ENCODE data around the gene LUC7L3. TPM values are rescaled to one million over a fixed set of nuclear protein-coding genes. Genes with fewer than 3 reads are reported as not detected.

LUC7L3 gene
- total and polyA plus RNA-seq, 2 donors (not counting 3 experiments of a cell fraction or from before 2014, with no cell fraction given), result 70.9 to 113 TPM

DNA sequence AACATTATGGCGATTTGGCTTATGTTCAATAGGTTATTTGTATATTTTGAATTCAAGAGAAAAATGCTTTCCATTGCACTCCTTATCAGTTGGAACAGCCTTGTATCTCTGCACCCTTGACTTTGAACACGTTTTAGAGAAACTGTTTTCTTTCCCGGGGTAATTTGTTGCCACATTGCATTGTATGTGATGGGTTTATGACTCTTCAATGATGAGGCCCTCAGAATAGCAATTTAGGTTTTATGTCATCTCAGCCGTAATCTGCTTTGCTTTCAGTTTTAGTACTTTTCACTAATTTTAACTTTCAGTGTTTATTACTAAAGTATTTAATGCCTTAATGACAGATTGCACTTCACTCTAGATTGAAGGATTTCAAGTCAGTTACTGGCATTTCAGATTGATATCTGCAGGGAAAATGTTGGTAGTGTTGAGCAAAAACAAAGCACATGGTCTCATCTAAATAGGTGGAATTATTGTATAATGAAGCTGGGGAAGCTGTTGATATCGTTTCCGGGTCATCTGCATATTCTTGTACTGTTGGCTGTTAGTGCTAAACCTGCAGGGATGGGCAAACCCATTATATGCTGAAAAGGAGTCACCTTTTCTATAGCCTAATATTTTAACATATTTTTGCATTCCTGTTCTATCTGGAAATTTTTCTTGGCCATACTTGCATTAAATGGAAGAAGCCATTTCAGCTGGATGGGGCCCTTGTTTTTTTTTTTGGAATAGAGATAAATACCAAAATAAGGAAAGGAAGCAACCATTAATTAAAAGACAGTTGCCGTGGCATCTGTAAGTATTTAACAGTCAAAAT lies 2.0 kb downstream of the LUC7L3 start:
- TF ChIP-seq, protein P1, sequence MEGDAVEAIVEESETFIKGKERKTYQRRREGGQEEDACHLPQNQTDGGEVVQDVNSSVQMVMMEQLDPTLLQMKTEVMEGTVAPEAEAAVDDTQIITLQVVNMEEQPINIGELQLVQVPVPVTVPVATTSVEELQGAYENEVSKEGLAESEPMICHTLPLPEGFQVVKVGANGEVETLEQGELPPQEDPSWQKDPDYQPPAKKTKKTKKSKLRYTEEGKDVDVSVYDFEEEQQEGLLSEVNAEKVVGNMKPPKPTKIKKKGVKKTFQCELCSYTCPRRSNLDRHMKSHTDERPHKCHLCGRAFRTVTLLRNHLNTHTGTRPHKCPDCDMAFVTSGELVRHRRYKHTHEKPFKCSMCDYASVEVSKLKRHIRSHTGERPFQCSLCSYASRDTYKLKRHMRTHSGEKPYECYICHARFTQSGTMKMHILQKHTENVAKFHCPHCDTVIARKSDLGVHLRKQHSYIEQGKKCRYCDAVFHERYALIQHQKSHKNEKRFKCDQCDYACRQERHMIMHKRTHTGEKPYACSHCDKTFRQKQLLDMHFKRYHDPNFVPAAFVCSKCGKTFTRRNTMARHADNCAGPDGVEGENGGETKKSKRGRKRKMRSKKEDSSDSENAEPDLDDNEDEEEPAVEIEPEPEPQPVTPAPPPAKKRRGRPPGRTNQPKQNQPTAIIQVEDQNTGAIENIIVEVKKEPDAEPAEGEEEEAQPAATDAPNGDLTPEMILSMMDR (IDR thresholded peaks at IDR 0.05; ENCODE audit: extremely low read depth in 1 of 2, insufficient read depth in 1 of 2, low read depth in 1 of 2, low read length in 2 of 2), result no peak
- TF ChIP-seq GATA2 (IDR thresholded peaks at IDR 0.05; ENCODE audit: insufficient read depth, insufficient read length, low read depth, low read length), result no peak
- peak; percentile 31 for DNase-seq (ENCODE audit: low read depth, low spot score)
- Histone ChIP-seq H3K27ac (ENCODE audit: insufficient read depth, low read depth, low read length) (no peak overlapping the region), H3K4me3 (replicated peaks in 1 of 3; ENCODE audit: insufficient read depth in 1 of 3, low read depth in 1 of 3, low read length in 3 of 3) (peak overlapping the region; percentile 70 to 98 (median 90)), H3K27me3 (ENCODE audit: control insufficient read depth in 2 of 2, insufficient read depth in 2 of 2, low read length in 2 of 2) (no peaks in the 10 kb centered on the region), H2AFZ (ENCODE audit: low read depth, low read length) (no peak overlapping the region), H3K4me1 (ENCODE audit: control insufficient read depth, extremely low read depth, insufficient read depth, low read length) (peaks cover 22% of the 10 kb centered on the region), H3K4me2 (ENCODE audit: insufficient read depth, low read length) (peak overlapping the region; percentile 91), H3K36me3 (ENCODE audit: control insufficient read depth in 2 of 2, extremely low read depth in 1 of 2, insufficient read depth in 2 of 2, low read length in 2 of 2) (no peaks in the 10 kb centered on the region), H3K79me2 (ENCODE audit: control insufficient read depth, insufficient read depth, low read length) (peaks cover 70% of the 10 kb centered on the region), H4K20me1 (replicated peaks; ENCODE audit: control insufficient read depth, extremely low read depth, insufficient read depth, low read length) (peaks cover 11% of the 10 kb centered on the region), H3K9me3 (replicated peaks; ENCODE audit: control insufficient read depth, insufficient read depth, low read length) (no peaks in the 10 kb centered on the region), H3K9me1 (replicated peaks; ENCODE audit: control insufficient read depth, extremely low read depth, insufficient read depth, low read length) (no peaks in the 10 kb centered on the region), H3K9ac (replicated peaks; ENCODE audit: extremely low read depth, insufficient read depth, low read length) (peak overlapping the region; percentile 98)
- no TSS peak for BruUV-seq (replicated peaks)
- dilution Hi-C loops (cut with MboI; ENCODE audit: extremely low pct_ligation_motif_present, low sequenced_read_pairs), result no loop called here
- ChIA-PET POLR2A (interaction anchor here (0.5 kb wide), 1 partner anchor 12 kb away, joined by 6 read pairs; no protein-coding TSS in a partner anchor), CTCF (interaction anchor here (0.7 kb wide), 1 partner anchor 22 kb away, joined by 4 read pairs; no protein-coding TSS in a partner anchor)
- intact Hi-C loops (cut with micrococcal nuclease), result loop anchor here (2.0 kb wide), 1 partner anchor 145 kb away; the partner anchor contains the start of gene TOB1
- no peak for FAIRE-seq

DNA sequence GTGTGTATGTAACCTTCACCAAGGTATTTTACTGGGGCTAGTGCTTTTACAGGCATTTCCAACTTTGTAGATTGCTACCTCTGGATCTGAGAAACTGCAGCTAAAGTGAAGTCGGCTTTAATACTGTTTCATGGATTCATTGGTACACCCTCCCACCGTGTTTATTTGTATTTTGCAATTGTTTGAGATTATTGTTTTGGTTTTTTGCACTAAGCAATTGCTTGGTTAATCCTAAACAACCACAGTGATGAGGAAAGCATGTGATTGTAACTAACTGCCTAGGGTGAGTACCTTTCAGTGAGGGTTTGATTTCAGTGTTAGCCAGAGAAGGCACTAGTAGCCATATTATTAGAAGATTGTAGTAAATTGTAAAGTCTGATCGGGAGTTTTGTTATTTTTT lies 3.3 kb downstream of the LUC7L3 start:
- no peak overlapping the region for H2AFZ ChIP-seq (ENCODE audit: low read depth, low read length)
- H3K9me3 ChIP-seq (replicated peaks; ENCODE audit: control insufficient read depth, insufficient read depth, low read length), result no peaks in the 10 kb centered on the region
- peaks cover 84% of the 10 kb centered on the region for H3K79me2 ChIP-seq (ENCODE audit: control insufficient read depth, insufficient read depth, low read length)
- no peak for FAIRE-seq
- TF ChIP-seq, protein P1 (IDR thresholded peaks at IDR 0.05; ENCODE audit: extremely low read depth in 1 of 2, insufficient read depth in 1 of 2, low read depth in 1 of 2, low read length in 2 of 2), result no peak
- TF ChIP-seq MYC (IDR thresholded peaks at IDR 0.05; ENCODE audit: low read depth, low read length) (no peak), GATA2 (IDR thresholded peaks at IDR 0.05; ENCODE audit: insufficient read depth, insufficient read length, low read depth, low read length) (no peak), JUN (IDR thresholded peaks at IDR 0.05; ENCODE audit: borderline replicate concordance, insufficient read depth, insufficient read length, low read depth) (no peak), POLR2A (IDR thresholded peaks at IDR 0.05; ENCODE audit: low read depth, low read length) (no peak), EZH2 (IDR thresholded peaks at IDR 0.05; ENCODE audit: borderline replicate concordance, low read depth, low read length, severe bottlenecking) (no peak), FOS (IDR thresholded peaks at IDR 0.05; ENCODE audit: borderline replicate concordance, insufficient read depth, low read length) (no peak), POLR2AphosphoS5 (IDR thresholded peaks at IDR 0.05; ENCODE audit: insufficient read depth, low read depth, low read length) (no peak)
- TF ChIP-seq, protein P2, sequence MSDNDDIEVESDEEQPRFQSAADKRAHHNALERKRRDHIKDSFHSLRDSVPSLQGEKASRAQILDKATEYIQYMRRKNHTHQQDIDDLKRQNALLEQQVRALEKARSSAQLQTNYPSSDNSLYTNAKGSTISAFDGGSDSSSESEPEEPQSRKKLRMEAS (IDR thresholded peaks at IDR 0.05; ENCODE audit: insufficient read depth, insufficient read length), result no peak
- BruUV-seq (replicated peaks), result no TSS peak
- DNase-seq (ENCODE audit: low read depth, low spot score), result no peak
- ChIA-PET CTCF (no interaction called here), POLR2A (no interaction called here)
- dilution Hi-C loops (cut with MboI; ENCODE audit: extremely low pct_ligation_motif_present, low sequenced_read_pairs) (no loop called here), intact Hi-C loops (cut with micrococcal nuclease) (no loop called here)
- peaks cover 15% of the 10 kb centered on the region for H4K20me1 ChIP-seq (replicated peaks; ENCODE audit: control insufficient read depth, extremely low read depth, insufficient read depth, low read length)
- peaks cover 22% of the 10 kb centered on the region for H3K4me1 ChIP-seq (ENCODE audit: control insufficient read depth, extremely low read depth, insufficient read depth, low read length)
- no peaks in the 10 kb centered on the region for H3K9me1 ChIP-seq (replicated peaks; ENCODE audit: control insufficient read depth, extremely low read depth, insufficient read depth, low read length)
- no peak overlapping the region for H3K9ac ChIP-seq (replicated peaks; ENCODE audit: extremely low read depth, insufficient read depth, low read length)
- no peaks in the 10 kb centered on the region for H3K36me3 ChIP-seq (ENCODE audit: control insufficient read depth in 2 of 2, extremely low read depth in 1 of 2, insufficient read depth in 2 of 2, low read length in 2 of 2)
- H3K27me3 ChIP-seq (ENCODE audit: control insufficient read depth in 2 of 2, insufficient read depth in 2 of 2, low read length in 2 of 2), result no peaks in the 10 kb centered on the region
- H3K27ac ChIP-seq (ENCODE audit: insufficient read depth, low read depth, low read length), result no peak overlapping the region
- no peak overlapping the region for H3K4me3 ChIP-seq (replicated peaks in 1 of 3; ENCODE audit: insufficient read depth in 1 of 3, low read depth in 1 of 3, low read length in 3 of 3)
- H3K4me2 ChIP-seq (ENCODE audit: insufficient read depth, low read length), result peak overlapping the region; percentile 45
